GM19395 (cell line): ENCODE results near the gene MYO15B.

Source experiments
- ATAC-seq: cut with Tn5 transposase; IDR thresholded peaks from one replicate; pipeline ENCODE4 v1.9.1; 2021; ENCODE audit warnings: mild to moderate bottlenecking, moderate library complexity; ENCODE audit not compliant: unreplicated experiment

MYO15B gene

DNA sequence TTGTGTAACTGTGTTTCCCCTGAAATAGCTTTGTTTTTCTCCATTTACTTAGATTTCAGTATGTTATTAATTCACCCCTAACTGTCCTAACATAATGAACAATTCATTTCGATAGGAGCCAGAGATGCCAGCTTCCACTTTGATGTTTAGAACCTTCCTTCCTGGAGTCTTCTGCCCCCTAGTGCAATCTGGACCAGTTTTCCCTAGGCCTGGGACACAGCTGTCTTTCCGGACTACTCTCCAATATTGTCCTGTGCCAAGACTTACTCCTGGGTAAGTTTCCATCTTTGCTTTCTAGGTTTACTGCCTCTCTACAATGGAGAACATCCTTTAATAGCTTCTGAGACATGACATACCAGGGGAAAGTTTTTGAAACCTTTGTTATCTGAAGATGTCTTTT, 66.6 kb downstream of the MYO15B start:
- ATAC-seq: no peak

DNA sequence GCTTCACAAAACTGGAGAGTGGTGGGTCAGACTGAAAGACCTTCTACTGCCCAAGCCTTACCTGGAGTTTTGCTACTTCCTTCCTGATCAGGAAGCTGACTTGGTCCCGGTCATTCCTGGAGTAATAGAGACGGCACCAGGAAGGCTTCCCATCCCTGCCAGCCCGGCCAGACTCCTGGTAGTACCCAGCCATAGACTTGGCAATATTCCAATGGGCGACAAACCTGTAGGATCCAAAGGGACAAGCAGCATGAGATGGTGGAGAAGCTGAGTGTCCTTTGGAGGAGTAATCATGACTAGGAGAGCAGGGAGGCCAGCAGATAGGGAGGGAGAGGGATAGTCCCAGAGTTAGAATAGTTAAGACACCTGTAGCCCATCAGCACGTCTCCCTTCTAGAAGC, 70.6 kb downstream of the MYO15B start:
- ATAC-seq: no peak

DNA sequence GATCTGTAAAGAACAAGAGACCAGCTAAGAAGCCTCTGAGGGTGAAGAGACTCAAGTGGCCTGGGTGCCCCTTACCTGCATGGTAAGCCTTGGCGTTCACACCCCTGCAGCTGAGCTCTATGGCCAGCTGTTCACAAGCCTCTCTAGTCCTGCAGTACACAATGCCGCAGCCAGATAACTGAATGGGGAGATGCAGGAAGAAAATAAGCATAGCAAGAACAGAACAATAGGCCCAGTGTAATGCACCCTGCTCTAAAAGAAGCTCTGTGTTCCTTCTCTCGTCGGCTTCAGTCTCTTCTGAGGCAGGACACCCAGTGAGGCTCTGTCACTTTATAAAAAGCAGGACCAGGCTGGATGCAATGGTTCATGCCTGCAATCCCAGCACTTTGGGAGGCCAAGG, 73.9 kb downstream of the MYO15B start:
- ATAC-seq: no peak

DNA sequence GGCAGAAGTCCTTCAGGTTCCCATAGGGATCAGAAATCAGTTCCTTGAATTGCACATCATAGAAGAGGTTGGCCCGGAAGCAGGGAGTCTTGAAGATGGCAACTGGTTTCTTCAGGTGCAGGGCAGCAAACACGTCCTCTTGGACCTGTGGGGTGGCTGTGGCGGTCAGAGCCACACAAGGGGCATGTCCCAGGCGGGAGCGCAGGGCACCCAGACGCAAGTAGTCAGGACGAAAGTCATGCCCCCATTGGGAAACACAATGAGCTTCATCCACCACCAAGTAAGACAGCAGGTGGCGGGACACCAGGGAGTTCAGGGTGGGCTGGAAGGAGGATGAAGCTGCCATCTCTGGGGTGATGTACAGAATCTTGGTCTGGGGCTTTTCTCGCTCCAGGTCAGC, 74.9 kb downstream of the MYO15B start:
- no peak for ATAC-seq

- peak; percentile 78 for ATAC-seq
Observed at GRCh38 chr17:75664099-75664549, 76.5 kb downstream of the MYO15B start.

DNA sequence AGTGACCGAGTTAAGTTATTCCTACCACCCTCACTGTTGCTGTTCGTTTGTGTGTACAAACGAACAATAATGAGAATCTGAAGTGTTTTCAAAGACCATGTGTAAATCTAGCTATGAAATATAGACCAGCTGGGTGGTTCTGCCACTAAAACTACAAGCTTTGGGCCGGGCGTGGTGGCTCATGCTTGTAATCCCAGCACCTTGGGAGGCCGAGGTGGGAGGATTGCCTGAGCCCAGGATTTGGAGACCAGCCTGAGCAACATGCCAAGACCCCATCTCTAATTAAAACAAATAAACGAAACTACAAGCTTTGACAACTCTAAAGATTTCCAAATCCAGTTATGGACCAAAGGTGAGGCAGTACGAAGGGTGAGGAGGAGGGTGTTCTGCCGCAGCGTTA, 78.4 kb downstream of the MYO15B start:
- ATAC-seq: no peak

- no peak for ATAC-seq
Observed at GRCh38 chr17:75666959-75667790, 79.6 kb downstream of the MYO15B start, which contains the start of the genes RECQL5 and SAP30BP. Gene RECQL5 (minus strand): TSS chr17:75667154. CDS start chr17:75666557, 597 bp downstream. Gene SAP30BP (plus strand): TSS chr17:75667338. CDS start chr17:75667373, 35 bp downstream.

DNA sequence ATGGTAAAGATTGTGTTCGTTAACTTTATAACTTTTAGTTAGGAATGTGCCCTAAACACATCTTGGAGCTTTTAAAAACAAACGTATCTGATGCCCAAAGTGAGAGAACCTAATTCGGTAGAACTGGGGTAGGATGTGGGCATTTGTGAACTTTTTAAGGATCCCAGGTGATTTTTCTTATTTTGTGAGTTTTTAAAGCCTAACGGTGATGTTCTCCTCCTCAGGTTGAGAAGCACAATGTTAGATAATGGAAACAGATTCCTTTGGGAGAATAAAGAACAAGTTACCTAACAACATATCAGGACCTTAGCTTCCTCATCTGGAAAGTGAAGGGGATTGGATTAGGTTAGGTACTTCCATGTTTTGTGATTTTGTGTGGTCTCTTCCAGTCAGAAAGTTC, 80.2 kb downstream of the MYO15B start:
- no peak for ATAC-seq

DNA sequence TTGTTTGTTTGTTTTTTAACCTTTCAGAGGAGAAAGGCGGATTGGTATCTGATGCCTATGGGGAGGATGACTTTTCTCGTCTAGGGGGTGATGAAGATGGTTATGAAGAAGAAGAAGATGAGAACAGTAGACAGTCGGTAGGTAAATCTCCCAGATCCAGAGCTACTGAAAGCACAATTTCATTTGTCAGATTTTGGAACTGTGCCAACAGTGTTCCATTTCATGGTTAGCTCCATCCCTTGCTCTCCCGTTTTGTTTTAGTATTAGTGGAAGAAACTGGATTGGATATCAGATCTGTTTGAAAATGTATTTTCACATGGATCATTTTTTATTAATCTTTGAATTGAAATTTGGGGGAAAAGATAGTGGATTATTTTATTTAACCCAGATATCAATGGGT, 80.9 kb downstream of the MYO15B start:
- ATAC-seq: no peak

GRCh38 chr17:75670868-75671267, 83.3 kb downstream of the MYO15B start:
- no peak for ATAC-seq

DNA sequence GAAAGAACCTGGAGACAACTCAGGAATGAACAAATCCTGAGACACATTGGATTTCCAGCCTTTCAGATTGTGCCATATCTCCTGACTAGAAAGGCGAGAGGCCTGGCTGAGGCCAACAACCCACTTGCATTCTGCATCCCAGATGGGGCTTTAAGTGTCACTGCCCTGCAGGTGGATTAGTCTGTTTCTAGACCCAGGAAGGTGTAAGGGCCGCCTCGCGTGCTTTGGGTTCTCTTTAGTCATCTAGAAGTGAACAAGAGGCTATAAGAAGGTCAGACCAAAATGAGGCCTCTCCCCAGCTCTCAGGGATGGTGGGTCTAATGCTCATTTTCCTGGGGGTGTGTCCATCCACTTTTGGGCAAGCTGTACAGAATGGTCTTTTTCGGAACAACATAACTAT, 84.4 kb downstream of the MYO15B start:
- ATAC-seq: no peak

GRCh38 chr17:75673487-75673886, 85.9 kb downstream of the MYO15B start:
- ATAC-seq: no peak
